ENCODE data around the gene CCR3.

CCR3 gene

DNA sequence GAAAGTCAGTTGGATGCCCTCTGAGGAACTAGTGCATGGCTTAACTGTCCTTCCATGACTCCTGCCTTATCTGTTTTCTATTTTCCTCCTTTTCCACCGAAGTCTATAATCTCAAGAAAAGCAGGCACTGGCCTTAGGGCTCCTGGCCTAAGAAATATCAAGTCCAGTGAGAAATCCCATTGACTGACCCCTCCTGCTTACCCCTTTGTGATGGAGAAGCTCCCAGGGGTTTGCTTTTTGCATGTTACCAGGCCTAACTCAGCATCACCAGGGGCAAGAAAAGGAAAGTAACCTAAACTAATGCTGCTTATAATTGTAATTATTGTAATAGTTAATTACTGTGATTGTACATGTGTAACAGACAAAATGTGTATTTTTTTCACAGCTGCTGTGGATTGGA is 21.7 kb downstream of the CCR3 start:
- H3K27ac ChIP-seq, result no peak overlapping the region
- no peak overlapping the region for H3K4me3 ChIP-seq

DNA sequence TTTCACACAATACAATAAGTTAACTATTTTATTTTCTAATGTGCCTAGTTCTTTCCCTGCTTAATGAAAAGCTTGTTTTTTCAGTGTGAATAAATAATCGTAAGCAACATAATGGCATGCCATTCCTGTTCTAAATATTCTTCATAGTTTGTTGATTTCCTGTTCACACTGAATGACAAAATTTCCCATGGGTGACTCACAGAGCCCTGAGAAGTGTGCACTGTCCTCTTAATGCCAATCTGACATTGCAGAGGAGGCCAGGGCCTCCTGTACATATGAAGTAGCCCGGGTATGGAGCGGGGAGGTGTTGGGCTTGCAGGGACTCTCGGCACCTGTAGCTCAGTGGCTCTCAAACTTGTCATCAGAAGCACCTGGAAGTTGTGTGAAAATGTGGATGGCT is 24.3 kb downstream of the CCR3 start:
- Histone ChIP-seq H3K27ac (no peak overlapping the region), H3K4me3 (no peak overlapping the region)

DNA sequence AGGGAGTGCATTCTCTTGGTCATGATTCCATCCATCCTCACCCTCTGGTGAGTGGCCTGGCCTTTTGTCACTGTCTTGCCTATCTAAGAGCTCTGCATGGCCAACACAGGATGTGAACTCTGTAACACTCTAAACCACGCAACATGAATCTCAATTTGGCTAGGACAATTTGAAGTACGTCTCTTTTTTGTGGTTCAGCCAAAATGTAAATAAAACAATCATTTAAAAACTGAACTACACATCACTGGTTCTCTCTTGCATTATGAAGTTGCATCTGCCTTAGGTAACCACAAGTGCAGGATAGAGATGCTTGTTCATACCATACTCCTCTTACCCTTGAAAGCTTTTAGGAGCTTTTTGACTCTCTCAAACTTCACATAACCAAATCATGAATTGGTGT is 27.3 kb downstream of the CCR3 start:
- no peak overlapping the region for H3K4me3 ChIP-seq
- no peak overlapping the region for H3K27ac ChIP-seq

- no peak overlapping the region for H3K27ac ChIP-seq
Observed at GRCh38 chr3:46270474-46270873, 28.2 kb downstream of the CCR3 start.

GRCh38 chr3:46271209-46271745 is 29.0 kb downstream of the CCR3 start:
- Histone ChIP-seq H3K27ac (no peak overlapping the region), H3K4me3 (no peak overlapping the region)

More at GRCh38 chr3:46270474-46270873, 28.2 kb downstream of the CCR3 start:
- no peak overlapping the region for H3K4me3 ChIP-seq

DNA sequence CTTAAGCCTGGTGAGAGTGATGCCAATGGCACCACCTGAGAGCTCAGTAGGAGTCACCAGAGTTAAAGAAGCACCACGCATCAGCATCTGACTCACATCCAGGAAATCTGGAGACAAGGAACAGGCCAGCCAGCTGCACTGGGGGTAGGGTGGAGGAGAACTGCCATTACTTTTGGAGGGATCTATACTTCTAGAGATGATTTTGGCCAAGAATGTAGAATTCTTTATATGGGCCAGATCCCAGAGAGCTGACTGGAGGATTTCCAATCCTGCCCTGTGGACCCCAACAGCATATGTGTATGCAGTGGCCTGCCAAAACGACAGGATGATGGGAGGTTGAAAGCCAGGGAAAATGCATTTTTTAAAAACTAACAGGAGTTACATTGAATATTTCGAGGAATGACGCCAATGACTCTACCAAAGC is 29.8 kb downstream of the CCR3 start:
- Histone ChIP-seq H3K27ac (peak overlapping the region in 1 of 21 experiments; percentile 13), H3K4me3 (no peak overlapping the region)

- peak overlapping the region in 3 of 21 experiments; percentile 6 to 70 (median 38) for H3K27ac ChIP-seq
- no peak overlapping the region for H3K4me3 ChIP-seq
Observed at GRCh38 chr3:46276497-46277099, 34.3 kb downstream of the CCR3 start.

- Histone ChIP-seq H3K27ac (peak overlapping the region in 4 of 21 experiments; percentile 37 to 70 (median 44)), H3K4me3 (no peak overlapping the region)
Observed at GRCh38 chr3:46277476-46277875, 35.2 kb downstream of the CCR3 start.

GRCh38 chr3:46278816-46279672 is 36.8 kb downstream of the CCR3 start:
- peak overlapping the region in 2 of 21 experiments; percentile 4 to 54 for H3K27ac ChIP-seq

GRCh38 chr3:46280105-46280797 is 38.0 kb downstream of the CCR3 start:
- no peak overlapping the region for H3K4me3 ChIP-seq
- peak overlapping the region in 11 of 21 experiments; percentile 17 to 71 (median 52) for H3K27ac ChIP-seq

More at GRCh38 chr3:46278816-46279672, 36.8 kb downstream of the CCR3 start:
- no peak overlapping the region for H3K4me3 ChIP-seq

DNA sequence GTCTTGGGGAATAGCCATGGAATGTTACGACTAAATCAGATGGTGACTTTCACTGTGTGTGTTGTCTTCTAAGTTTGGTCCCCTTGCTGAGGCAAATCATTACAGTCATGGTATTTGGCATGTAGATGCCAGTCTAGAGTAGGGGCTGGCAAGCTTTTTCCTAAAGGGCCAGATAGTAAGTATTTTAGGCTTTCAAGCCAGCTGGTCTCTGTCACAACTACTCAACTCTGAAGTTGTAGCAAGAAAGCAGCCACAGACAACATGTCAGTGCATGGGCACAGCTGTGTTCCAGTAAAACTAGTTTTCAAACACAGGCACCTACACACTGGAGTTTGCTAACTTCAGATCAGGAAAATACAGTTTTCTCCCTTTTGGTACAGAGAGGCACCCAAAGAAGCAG is 39.3 kb downstream of the CCR3 start:
- no peak overlapping the region for H3K4me3 ChIP-seq
- H3K27ac ChIP-seq, result peak overlapping the region in 6 of 21 experiments; percentile 12 to 80 (median 28)

- Histone ChIP-seq H3K27ac (peak overlapping the region in 5 of 21 experiments; percentile 15 to 80 (median 34)), H3K4me3 (no peak overlapping the region)
Observed at GRCh38 chr3:46282041-46282440, 39.8 kb downstream of the CCR3 start.

GRCh38 chr3:46282696-46283095 is 40.4 kb downstream of the CCR3 start:
- H3K27ac ChIP-seq, result peak overlapping the region in 7 of 21 experiments; percentile 15 to 80 (median 34)

DNA sequence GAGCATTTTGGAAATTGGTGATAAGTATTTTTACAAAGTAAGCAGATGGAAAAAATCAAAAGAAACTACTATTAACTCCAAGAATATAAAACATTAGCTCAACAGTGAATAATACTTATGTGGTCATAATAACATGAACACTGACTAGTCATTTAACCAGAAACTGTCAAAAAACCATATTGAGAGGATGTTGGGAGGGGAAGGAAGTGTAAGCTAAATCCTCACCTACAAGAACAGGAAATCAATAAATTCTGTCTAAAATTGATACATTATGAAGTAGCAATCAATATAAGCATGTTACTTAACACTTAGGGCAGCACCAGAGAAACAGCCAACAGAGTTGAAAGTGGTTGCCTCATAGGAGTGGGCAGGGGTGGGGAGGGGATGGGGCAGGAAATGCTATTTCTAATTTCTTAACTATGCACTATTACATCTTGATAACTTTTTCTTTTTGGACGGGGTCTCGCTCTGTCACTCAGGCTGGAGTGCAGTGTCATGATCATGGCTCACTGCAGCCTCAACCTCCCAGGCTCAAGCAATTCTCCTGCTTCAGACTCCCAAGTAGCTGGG is 41.7 kb downstream of the CCR3 start:
- Histone ChIP-seq H3K4me3 (no peak overlapping the region), H3K27ac (peak overlapping the region in 8 of 21 experiments; percentile 12 to 80 (median 47))

More at GRCh38 chr3:46282696-46283095, 40.4 kb downstream of the CCR3 start:
- no peak overlapping the region for H3K4me3 ChIP-seq

- H3K27ac ChIP-seq, result peak overlapping the region in 9 of 21 experiments; percentile 9 to 80 (median 53)
Observed at GRCh38 chr3:46284981-46285683, 42.9 kb downstream of the CCR3 start.

GRCh38 chr3:46285931-46286619 is 43.8 kb downstream of the CCR3 start:
- no peak overlapping the region for H3K4me3 ChIP-seq
- peak overlapping the region in 6 of 21 experiments; percentile 31 to 80 (median 54) for H3K27ac ChIP-seq

More at GRCh38 chr3:46284981-46285683, 42.9 kb downstream of the CCR3 start:
- no peak overlapping the region for H3K4me3 ChIP-seq

- peak overlapping the region in 2 of 21 experiments; percentile 15 to 61 for H3K27ac ChIP-seq
- H3K4me3 ChIP-seq, result no peak overlapping the region
Observed at GRCh38 chr3:46286947-46287565, 44.8 kb downstream of the CCR3 start.

DNA sequence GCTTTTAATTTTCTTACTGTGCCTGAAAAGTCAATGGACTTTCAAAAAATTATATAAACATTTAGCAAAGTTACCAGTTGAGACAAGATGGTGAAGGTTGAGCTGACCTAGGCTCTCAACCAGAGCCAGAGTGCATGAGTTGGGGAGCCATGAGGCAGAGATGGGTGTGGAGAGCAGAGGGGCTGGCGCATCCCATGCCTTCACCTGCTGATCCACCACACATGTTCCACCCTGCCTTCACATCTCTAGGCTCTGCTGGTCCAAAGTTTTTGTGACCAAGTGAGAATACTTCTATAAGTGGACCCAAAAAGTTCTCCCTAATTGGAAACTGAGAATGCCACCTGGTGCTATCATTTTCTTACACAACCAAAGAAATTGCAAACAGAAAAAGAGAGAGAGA is 47.3 kb downstream of the CCR3 start:
- peak overlapping the region in 2 of 21 experiments; percentile 18 to 56 for H3K27ac ChIP-seq
- no peak overlapping the region for H3K4me3 ChIP-seq
